ENCODE measurements around the gene ACTR3.

The ACTR3 gene

DNA sequence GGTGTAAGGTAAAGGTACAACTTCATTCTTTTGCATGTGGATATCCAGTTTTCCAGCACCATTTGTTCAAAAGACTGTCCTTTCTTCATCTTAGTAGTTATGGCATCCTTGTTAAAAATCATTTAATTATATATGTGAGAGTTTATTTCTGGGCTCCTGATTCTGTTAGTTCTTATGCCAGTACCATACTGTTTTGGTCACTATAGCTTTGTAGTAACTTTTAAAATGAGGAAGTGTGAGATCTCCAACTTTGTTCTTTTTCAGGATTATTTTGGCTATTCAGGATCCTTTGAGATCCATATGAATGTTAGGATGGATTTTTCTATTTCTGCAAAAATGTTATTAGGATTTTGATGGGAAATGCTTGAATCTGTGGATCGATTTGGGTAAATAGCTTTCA lies 16.8 kb downstream of the ACTR3 start:
- DNase-seq (ENCODE audit: low read depth, low spot score): no peak
- no peak overlapping the region for H3K4me3 ChIP-seq (ENCODE audit: low read depth, low read length)
- ChIA-PET CTCF (interaction anchor here (0.9 to 1.4 kb wide), 2 partner anchors 10 to 30 kb away, joined by 3 to 4 read pairs; no protein-coding TSS in a partner anchor), POLR2A (interaction anchor here (1.2 kb wide), 1 partner anchor 150 kb away, joined by 3 read pairs; the partner anchor contains the start of gene SLC35F5)
- TF ChIP-seq, protein P1, sequence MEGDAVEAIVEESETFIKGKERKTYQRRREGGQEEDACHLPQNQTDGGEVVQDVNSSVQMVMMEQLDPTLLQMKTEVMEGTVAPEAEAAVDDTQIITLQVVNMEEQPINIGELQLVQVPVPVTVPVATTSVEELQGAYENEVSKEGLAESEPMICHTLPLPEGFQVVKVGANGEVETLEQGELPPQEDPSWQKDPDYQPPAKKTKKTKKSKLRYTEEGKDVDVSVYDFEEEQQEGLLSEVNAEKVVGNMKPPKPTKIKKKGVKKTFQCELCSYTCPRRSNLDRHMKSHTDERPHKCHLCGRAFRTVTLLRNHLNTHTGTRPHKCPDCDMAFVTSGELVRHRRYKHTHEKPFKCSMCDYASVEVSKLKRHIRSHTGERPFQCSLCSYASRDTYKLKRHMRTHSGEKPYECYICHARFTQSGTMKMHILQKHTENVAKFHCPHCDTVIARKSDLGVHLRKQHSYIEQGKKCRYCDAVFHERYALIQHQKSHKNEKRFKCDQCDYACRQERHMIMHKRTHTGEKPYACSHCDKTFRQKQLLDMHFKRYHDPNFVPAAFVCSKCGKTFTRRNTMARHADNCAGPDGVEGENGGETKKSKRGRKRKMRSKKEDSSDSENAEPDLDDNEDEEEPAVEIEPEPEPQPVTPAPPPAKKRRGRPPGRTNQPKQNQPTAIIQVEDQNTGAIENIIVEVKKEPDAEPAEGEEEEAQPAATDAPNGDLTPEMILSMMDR (IDR thresholded peaks at IDR 0.05; ENCODE audit: insufficient read depth, low read length, missing control alignments): no peak

DNA sequence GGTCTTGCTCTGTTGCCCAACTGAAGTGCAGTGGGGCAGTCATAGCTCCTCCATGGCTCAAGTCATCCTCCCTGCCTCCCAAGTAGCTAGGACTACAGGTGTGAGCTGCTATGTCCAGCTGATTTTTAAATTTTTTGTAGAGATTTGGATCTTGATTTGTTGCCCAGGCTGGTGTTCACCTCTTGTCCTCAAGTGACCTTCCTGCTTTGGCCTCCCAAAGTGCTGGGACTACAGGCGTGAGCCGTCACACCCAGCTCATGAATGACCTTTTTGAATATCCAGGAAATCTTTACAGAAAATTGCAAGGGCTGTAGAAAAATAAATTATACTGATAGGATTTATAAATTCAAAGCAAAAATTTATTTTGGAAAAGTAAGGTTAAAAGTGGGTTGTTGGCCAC lies 17.4 kb downstream of the ACTR3 start:
- TF ChIP-seq, protein P1 (IDR thresholded peaks at IDR 0.05; ENCODE audit: insufficient read depth, low read length, missing control alignments): no peak
- ChIA-PET CTCF (interaction anchor here (0.9 to 1.4 kb wide), 2 partner anchors 11 to 29 kb away, joined by 3 to 4 read pairs; no protein-coding TSS in a partner anchor), POLR2A (interaction anchor here (1.2 kb wide), 1 partner anchor 151 kb away, joined by 3 read pairs; the partner anchor contains the start of gene SLC35F5)
- no peak overlapping the region for H3K4me3 ChIP-seq (ENCODE audit: low read depth, low read length)
- DNase-seq (ENCODE audit: low read depth, low spot score): no peak

- no peak overlapping the region for H3K4me3 ChIP-seq (ENCODE audit: low read depth, low read length)
- ChIA-PET CTCF (no interaction called here), POLR2A (no interaction called here)
- TF ChIP-seq, protein P1 (IDR thresholded peaks at IDR 0.05; ENCODE audit: insufficient read depth, low read length, missing control alignments): no peak
- no peak for DNase-seq (ENCODE audit: low read depth, low spot score)
Observed at GRCh38 chr2:113910110-113910717, 20.3 kb downstream of the ACTR3 start.

DNA sequence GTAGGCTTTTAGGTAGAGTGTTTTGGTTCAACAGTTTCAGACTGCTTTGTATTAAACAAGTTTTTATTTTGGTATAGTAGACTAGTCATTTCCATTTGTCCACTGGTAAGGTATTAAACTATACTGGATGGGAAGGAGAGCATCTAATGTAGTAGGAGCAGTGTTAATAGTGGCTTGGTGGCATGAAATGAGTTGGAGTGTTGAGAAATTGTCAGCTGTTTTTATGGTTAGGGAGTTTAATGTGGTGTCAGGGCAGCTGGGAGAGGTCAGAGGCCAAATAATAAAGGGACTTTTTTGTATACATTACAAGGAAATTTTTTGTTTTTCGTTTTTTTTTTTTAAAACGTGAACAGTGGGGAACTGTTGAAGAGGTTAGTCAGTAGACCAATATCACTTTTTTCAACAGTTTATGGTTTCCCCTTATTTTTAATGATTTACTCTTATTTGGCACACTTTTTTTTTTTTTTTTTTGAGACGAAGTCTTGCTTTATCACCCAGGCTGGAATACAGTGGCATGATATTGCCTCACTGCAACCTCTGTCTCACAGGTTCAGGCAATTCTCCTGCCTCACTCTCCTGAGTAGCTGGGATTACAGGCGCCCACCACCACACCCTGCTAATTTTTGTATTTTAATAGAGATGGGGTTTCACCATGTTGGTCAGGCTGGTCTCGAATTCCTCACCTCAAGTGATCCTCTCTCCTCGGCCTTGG lies 21.2 kb downstream of the ACTR3 start:
- ChIA-PET POLR2A (no interaction called here), CTCF (no interaction called here)
- DNase-seq (ENCODE audit: low read depth, low spot score): no peak

GRCh38 chr2:113915082-113915819 lies 25.4 kb downstream of the ACTR3 start:
- no peak for DNase-seq (ENCODE audit: low read depth, low spot score)
- ChIA-PET CTCF (no interaction called here), POLR2A (no interaction called here)
- TF ChIP-seq, protein P1 (IDR thresholded peaks at IDR 0.05; ENCODE audit: insufficient read depth, low read length, missing control alignments): no peak
- H3K4me3 ChIP-seq (ENCODE audit: low read depth, low read length): no peak overlapping the region

More for the DNA sequence above, 21.2 kb downstream of the ACTR3 start:
- no peak overlapping the region for H3K4me3 ChIP-seq (ENCODE audit: low read depth, low read length)
- TF ChIP-seq, protein P1 (IDR thresholded peaks at IDR 0.05; ENCODE audit: insufficient read depth, low read length, missing control alignments): no peak

DNA sequence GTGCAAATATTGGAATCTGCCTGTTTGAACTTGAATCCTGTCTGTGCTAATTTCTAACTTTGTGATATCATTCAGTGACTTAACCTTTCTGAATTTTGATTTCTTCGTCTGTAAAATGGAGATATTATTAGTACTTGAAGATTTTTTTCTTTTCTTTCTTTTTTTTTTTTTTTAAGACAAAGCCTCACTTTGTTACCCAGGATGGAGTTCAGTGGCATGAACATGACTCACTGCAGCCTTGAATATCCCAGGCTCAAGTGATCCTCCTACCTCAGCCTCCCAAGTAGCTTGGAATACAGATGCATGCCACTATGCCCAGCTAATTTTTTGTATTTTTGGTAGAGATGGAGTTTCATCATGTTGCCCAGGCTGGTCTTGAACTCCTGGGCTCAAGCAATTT lies 28.3 kb downstream of the ACTR3 start:
- CTCF ChIA-PET: interaction anchor here (1.2 kb wide), 1 partner anchor 24 kb away, joined by 3 read pairs; no protein-coding TSS in a partner anchor
- DNase-seq (ENCODE audit: low read depth, low spot score): no peak
- no peak overlapping the region for H3K4me3 ChIP-seq (ENCODE audit: low read depth, low read length)
- POLR2A ChIA-PET: no interaction called here
- TF ChIP-seq, protein P1 (IDR thresholded peaks at IDR 0.05; ENCODE audit: insufficient read depth, low read length, missing control alignments): no peak
